Endodermal cell (in vitro differentiated cells): ENCODE data around the gene C3orf49. TPM values are rescaled to one million over a fixed set of nuclear protein-coding genes. Genes with fewer than 3 reads are reported as not detected.

Experiments used
- DNase-seq: peaks from one replicate; pipeline ENCODE4 v3.0.0-alpha.2; 2017
- H3K27ac ChIP-seq: 2 replicates; pipeline ENCODE4 v1.5.1; 2013; ENCODE audit warnings: mild to moderate bottlenecking, low read depth, low read length, moderate library complexity
- H3K27me3 ChIP-seq: 2 replicates; pipeline ENCODE4 v1.6.1; 2013; ENCODE audit warnings: mild to moderate bottlenecking, low read length, moderate library complexity; ENCODE audit not compliant: insufficient read depth, control insufficient read depth, poor library complexity, severe bottlenecking
- H3K36me3 ChIP-seq: 2 replicates; pipeline ENCODE4 v1.7.0; 2013; ENCODE audit warnings: mild to moderate bottlenecking, low read length, moderate library complexity; ENCODE audit not compliant: control insufficient read depth, insufficient read depth
- H3K4me1 ChIP-seq: one replicate; pipeline ENCODE4 v1.7.0; 2013; ENCODE audit warnings: low read length; ENCODE audit not compliant: control insufficient read depth, insufficient read depth
- H3K4me3 ChIP-seq: 2 replicates; pipeline ENCODE4 v1.5.1; 2013; ENCODE audit warnings: mild to moderate bottlenecking, low read length, moderate library complexity
- H3K9ac ChIP-seq: 2 replicates; pipeline ENCODE4 v1.6.1; 2013; ENCODE audit warnings: mild to moderate bottlenecking, low read length, moderate library complexity; ENCODE audit not compliant: poor library complexity, severe bottlenecking; ENCODE audit errors: extremely low read depth
- H3K9me3 ChIP-seq: 2 replicates; pipeline ENCODE4 v1.6.1; 2013; ENCODE audit warnings: mild to moderate bottlenecking, low read length, moderate library complexity; ENCODE audit not compliant: control insufficient read depth
- H3K27ac Mint-ChIP-seq: 2 replicates; pipeline ENCODE4 v1.8.0; 2020; ENCODE audit warnings: mixed read lengths
- H3K27me3 Mint-ChIP-seq: 2 replicates; pipeline ENCODE4 v1.8.0; 2021; ENCODE audit warnings: mild to moderate bottlenecking, mixed read lengths; ENCODE audit not compliant: insufficient read depth
- H3K36me3 Mint-ChIP-seq: 2 replicates; pipeline ENCODE4 v1.8.0; 2020; ENCODE audit warnings: low read depth, mixed read lengths
- H3K4me1 Mint-ChIP-seq: 2 replicates; pipeline ENCODE4 v1.8.0; 2020; ENCODE audit warnings: mixed read lengths
- H3K4me3 Mint-ChIP-seq: 2 replicates; pipeline ENCODE4 v1.8.0; 2020; ENCODE audit warnings: mild to moderate bottlenecking, moderate library complexity, mixed read lengths
- H3K9me3 Mint-ChIP-seq: 2 replicates; pipeline ENCODE4 v1.8.0; 2020; ENCODE audit warnings: mild to moderate bottlenecking, mixed read lengths
- WGBS, 2 experiments: methylation state at CpG; one replicate each; pipeline versions ENCODE4 v1.1.5 to v1.1.7; 2013; ENCODE audit warnings: missing lambda C conversion rate in 2 of 2, mixed read lengths in 1 of 2; ENCODE audit not compliant: insufficient coverage in 1 of 2, insufficient read length in 1 of 2; 5-methylcytosine and 5-hydroxymethylcytosine counted together
- long read RNA-seq, 4 experiments: library from polyadenylated mRNA in 2 of 4; library from RNA in 1 of 4; library from capped mRNA in 1 of 4; stranded (forward) in 3 of 4; unstranded in 1 of 4; transcript quantifications; one replicate each; pipeline ENCODE4 v2.0.0, GENCODE V29; 2020 to 2021; ENCODE audit warnings: inconsistent platforms in 1 of 4
- polyA plus RNA-seq, 2 experiments: library from polyadenylated mRNA; stranded (reverse); fragments of 50-300 nt; gene quantifications; one replicate each; pipeline ENCODE4 v1.2.3, GENCODE V29; 2013
- total RNA-seq, 2 donors: library from RNA; stranded (reverse); fragmentation: NEBNext Ultra II Directional in 1 of 2; extraction: Animal tissue kit (Norgen Biotek cat#: 25700) in 1 of 2; gene quantifications; 2 replicates in 1 of 2; 3 replicates in 1 of 2; pipeline ENCODE4 v1.2.1, GENCODE V29; 2021
- TF ChIP-seq, protein P1 (sequence below): fragments of 200-600 bp; sonication (generic); conservative IDR thresholded peaks from 2 replicates; pipeline ENCODE4 v1.5.0; 2021; ENCODE audit warnings: antibody characterized with exemption, mild to moderate bottlenecking

The C3orf49 gene, protein sequence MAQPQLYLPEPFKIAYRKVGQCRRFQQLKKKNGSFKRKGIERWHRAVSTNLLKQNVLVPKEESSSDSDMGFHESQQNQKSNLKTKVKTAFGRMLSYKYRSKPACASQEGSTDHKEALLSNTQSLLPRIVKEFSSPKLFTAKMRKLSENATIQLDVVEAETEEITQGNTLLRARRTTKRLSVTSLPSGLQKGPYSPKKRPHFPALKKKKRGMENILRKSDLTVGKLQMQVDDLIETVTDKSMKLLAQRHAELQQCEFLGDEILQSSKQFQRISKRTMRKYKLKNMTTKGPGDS
- not detected for total RNA-seq
- not detected for polyA plus RNA-seq (2013, experiment 1 of 2)
- polyA plus RNA-seq (2013, experiment 2 of 2): not detected
- long read RNA-seq, experiment 1: 0 reads
- long read RNA-seq, experiment 2: 0 reads
- long read RNA-seq, experiment 3: 0 reads
- long read RNA-seq, experiment 4: 0 reads

DNA sequence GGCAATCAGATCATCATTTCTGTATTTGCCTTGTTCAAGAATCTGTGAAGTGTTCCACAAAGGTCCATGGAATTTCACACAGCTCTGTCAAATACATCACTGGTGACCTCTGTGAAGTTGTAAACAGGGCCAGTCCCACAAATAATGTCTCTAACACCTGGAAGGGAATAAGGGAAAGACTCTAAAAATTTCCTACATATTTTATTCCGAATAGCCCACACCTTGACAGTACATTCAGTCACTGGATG, at the start of gene C3orf49:
TSS of gene C3orf49 (plus strand) at position 149 of the 248 bp plus-strand sequence. CDS start 173 bp downstream, outside the sequence.
- H3K4me1 ChIP-seq: peaks cover 5% of the 10 kb centered on the region
- no peak within 1 kb of the TSS for H3K4me3 ChIP-seq

DNA sequence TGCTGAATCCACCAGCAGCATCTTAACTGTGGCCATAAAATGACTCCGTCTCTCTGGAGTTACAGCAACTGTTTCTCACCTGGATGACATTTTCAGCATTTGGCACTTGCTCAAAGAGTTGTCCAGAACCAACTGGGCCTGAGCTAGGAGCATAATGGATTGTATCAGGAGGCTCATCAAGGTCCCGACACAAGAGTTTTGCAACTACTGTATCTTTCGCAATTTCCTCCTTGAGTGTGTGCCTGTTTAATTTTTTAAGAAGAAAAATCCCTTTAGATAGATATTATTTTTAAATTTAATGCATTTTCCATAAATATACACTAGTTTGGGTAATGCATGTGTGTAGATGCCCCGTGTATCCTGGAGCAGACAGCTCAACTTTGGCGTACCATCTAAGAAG, 44.3 kb upstream of the C3orf49 start:
- TF ChIP-seq, protein P1, sequence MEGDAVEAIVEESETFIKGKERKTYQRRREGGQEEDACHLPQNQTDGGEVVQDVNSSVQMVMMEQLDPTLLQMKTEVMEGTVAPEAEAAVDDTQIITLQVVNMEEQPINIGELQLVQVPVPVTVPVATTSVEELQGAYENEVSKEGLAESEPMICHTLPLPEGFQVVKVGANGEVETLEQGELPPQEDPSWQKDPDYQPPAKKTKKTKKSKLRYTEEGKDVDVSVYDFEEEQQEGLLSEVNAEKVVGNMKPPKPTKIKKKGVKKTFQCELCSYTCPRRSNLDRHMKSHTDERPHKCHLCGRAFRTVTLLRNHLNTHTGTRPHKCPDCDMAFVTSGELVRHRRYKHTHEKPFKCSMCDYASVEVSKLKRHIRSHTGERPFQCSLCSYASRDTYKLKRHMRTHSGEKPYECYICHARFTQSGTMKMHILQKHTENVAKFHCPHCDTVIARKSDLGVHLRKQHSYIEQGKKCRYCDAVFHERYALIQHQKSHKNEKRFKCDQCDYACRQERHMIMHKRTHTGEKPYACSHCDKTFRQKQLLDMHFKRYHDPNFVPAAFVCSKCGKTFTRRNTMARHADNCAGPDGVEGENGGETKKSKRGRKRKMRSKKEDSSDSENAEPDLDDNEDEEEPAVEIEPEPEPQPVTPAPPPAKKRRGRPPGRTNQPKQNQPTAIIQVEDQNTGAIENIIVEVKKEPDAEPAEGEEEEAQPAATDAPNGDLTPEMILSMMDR: no peak
- 95 to 97% methylated on average over 3 to 5 of the region's 5 CpGs for WGBS, 2 experiments
- H3K27me3 Mint-ChIP-seq: peaks cover 3% of the 10 kb centered on the region

More for the DNA sequence above, at the start of gene C3orf49:
- H3K27me3 ChIP-seq: peaks cover 17% of the 10 kb centered on the region
- H3K27ac ChIP-seq: no peak within 1 kb of the TSS
- no peaks in the 10 kb centered on the region for H3K9me3 Mint-ChIP-seq
- H3K36me3 Mint-ChIP-seq: peaks cover 5% of the 10 kb centered on the region
- no peak within 1 kb of the TSS for H3K4me3 Mint-ChIP-seq
- H3K9ac ChIP-seq: no peak within 1 kb of the TSS
- 100% methylated on average over 1 of the region's 1 CpG; no CpG with 5 or more reads in 1 of the 2 experiments for WGBS, 2 experiments
- peaks cover 18% of the 10 kb centered on the region for H3K27me3 Mint-ChIP-seq
- DNase-seq: no peak
- no peaks in the 10 kb centered on the region for H3K9me3 ChIP-seq
- H3K4me1 Mint-ChIP-seq: peaks cover 12% of the 10 kb centered on the region
- TF ChIP-seq, protein P1: no peak
- no peak within 1 kb of the TSS for H3K27ac Mint-ChIP-seq
- no peaks in the 10 kb centered on the region for H3K36me3 ChIP-seq

DNA sequence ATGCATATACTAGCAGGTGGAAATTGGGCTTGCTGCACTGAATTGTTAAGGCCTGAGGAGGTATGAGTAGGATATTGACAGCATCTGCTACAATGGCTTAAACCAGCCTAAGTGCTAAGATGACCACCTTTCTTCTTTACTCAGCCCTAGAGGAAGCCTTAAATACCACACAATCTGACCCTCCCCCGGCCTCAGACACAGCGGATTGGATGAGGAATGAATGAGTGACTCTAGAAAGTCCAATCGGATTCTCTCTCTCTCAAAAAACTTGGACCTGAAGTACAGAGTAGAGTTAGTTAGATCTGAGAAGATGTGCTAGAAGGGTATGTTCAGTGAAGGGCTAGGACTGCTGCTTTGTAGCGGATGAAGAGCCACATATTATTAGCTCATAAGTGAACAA, 39.9 kb upstream of the C3orf49 start:
- Mint-ChIP-seq H3K27ac (no peak overlapping the region), H3K36me3 (no peaks in the 10 kb centered on the region), H3K9me3 (peaks cover 7% of the 10 kb centered on the region), H3K4me1 (no peaks in the 10 kb centered on the region), H3K4me3 (no peak overlapping the region), H3K27me3 (no peaks in the 10 kb centered on the region)
- 94 to 100% methylated on average over 3 to 4 of the region's 4 CpGs for WGBS, 2 experiments
- Histone ChIP-seq H3K9ac (no peak overlapping the region), H3K27ac (no peak overlapping the region), H3K36me3 (no peaks in the 10 kb centered on the region), H3K4me3 (no peak overlapping the region), H3K9me3 (no peaks in the 10 kb centered on the region), H3K4me1 (no peaks in the 10 kb centered on the region), H3K27me3 (no peaks in the 10 kb centered on the region)
- DNase-seq: peak; percentile 61
- TF ChIP-seq, protein P1: no peak

More for the DNA sequence above, 44.3 kb upstream of the C3orf49 start:
- Mint-ChIP-seq H3K27ac (no peak overlapping the region), H3K4me1 (no peaks in the 10 kb centered on the region), H3K36me3 (no peaks in the 10 kb centered on the region), H3K9me3 (peaks cover 5% of the 10 kb centered on the region), H3K4me3 (no peak overlapping the region)
- H3K9ac ChIP-seq: no peak overlapping the region
- H3K27ac ChIP-seq: no peak overlapping the region
- no peak overlapping the region for H3K4me3 ChIP-seq
- H3K36me3 ChIP-seq: no peaks in the 10 kb centered on the region
- H3K4me1 ChIP-seq: no peaks in the 10 kb centered on the region
- H3K27me3 ChIP-seq: peaks cover 8% of the 10 kb centered on the region
- H3K9me3 ChIP-seq: no peaks in the 10 kb centered on the region
- DNase-seq: no peak
